ENCODE data around the gene CTSS.
"Not testable (repeated sequence)": the region's sequence is repeated elsewhere in the genome, so short reads cannot be mapped to it uniquely, and the experiment has no call there.

Gene CTSS

DNA sequence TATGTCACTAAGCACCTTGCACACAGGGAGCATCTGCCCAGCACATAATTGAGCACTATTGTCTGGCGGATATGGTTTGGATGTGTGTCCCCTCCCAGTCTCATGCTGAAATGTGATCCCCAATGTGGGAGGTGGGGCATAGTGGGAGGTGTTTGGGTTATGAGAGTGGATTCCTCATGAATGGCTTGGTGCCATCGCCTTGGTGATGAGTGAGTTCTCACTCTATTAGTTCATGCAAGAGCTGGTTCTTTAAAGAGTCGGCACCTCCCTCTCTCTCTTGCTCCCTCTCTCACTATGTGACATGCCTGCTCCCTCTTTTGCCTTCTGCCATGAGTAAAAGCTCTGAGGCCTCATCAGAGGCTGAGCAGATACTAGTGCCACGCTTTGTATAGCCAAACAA is 32.9 kb upstream of the CTSS start:
- ATAC-seq, result no peak
- TF ChIP-seq RARB (CRISPR knock-in tag; IDR thresholded peaks at IDR 0.05) (no peak), ZNF8 (CRISPR knock-in tag; IDR thresholded peaks at IDR 0.05) (no peak), ZNF565 (CRISPR knock-in tag; conservative IDR thresholded peaks at IDR 0.05; ENCODE audit: low read depth) (no peak), CSRNP3 (CRISPR knock-in tag; IDR thresholded peaks at IDR 0.05) (no peak), PATZ1 (CRISPR knock-in tag; IDR thresholded peaks at IDR 0.05; ENCODE audit: borderline replicate concordance) (no peak), PPARA (CRISPR knock-in tag; IDR thresholded peaks at IDR 0.05; ENCODE audit: borderline replicate concordance) (no peak), ZFP30 (CRISPR knock-in tag; IDR thresholded peaks at IDR 0.05) (no peak), GLIS3 (CRISPR knock-in tag; IDR thresholded peaks at IDR 0.05) (no peak), BACH2 (CRISPR knock-in tag; IDR thresholded peaks at IDR 0.05; ENCODE audit: borderline replicate concordance) (no peak), ZC3H10 (CRISPR knock-in tag; IDR thresholded peaks at IDR 0.05) (no peak), OSR1 (CRISPR knock-in tag; IDR thresholded peaks at IDR 0.05) (no peak), ISL1 (CRISPR knock-in tag; IDR thresholded peaks at IDR 0.05) (no peak), ZNF70 (CRISPR knock-in tag; IDR thresholded peaks at IDR 0.05) (no peak), ZFP3 (CRISPR knock-in tag; IDR thresholded peaks at IDR 0.05) (no peak), POU6F1 (CRISPR knock-in tag; IDR thresholded peaks at IDR 0.05; ENCODE audit: borderline replicate concordance, low read depth) (no peak)

DNA sequence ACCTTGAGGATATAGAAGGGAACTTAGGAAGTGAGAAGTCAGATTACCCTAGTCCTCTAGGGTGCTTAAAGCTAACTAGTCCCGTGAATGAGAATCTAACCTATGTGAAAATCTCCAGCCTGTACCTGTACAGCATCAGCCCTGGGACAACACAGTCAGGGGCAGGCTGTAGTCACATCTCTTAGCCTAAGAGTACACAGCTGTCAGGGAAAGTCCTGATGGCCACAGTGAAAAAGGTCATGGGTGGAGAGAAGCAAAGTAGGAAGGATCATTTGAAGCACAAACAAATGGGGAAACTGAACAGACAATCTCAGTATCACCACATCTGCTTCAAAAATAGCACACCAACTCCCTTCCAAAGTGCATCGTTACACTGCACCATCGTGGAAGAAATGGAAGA is 30.8 kb upstream of the CTSS start:
- ATAC-seq, result no peak

DNA sequence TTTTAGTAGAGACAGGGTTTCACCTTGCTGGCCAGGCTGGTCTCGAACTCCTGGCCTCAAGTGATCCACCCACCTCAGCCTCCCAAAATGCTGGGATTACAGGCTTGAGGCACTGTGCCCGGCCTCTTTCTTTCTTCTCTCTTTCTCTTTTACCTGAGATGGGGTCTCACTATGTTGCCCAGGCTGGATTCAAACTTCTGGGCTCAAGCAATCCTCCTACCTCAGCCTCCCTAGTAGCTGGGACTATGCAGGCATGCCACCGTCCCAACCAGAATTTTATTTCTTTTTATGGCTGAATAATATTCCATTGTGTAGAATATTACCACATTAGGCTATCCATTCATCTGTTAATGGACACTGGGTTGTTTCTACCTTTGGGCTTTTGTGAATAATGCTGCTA is 28.2 kb upstream of the CTSS start:
- ATAC-seq, result not testable (repeated sequence)

More for the DNA sequence above, 30.8 kb upstream of the CTSS start:
- no peak for TF ChIP-seq TSHZ2 (CRISPR knock-in tag; IDR thresholded peaks at IDR 0.05)
- no peak for TF ChIP-seq CSDC2 (CRISPR knock-in tag; IDR thresholded peaks at IDR 0.05)
- TF ChIP-seq GLIS3 (CRISPR knock-in tag; IDR thresholded peaks at IDR 0.05), result no peak
- no peak for TF ChIP-seq ZNF8 (CRISPR knock-in tag; IDR thresholded peaks at IDR 0.05)

- ATAC-seq, result no peak
- no peak for TF ChIP-seq RARB (CRISPR knock-in tag; IDR thresholded peaks at IDR 0.05)
- no peak for TF ChIP-seq PATZ1 (CRISPR knock-in tag; IDR thresholded peaks at IDR 0.05; ENCODE audit: borderline replicate concordance)
- no peak for TF ChIP-seq ZNF8 (CRISPR knock-in tag; IDR thresholded peaks at IDR 0.05)
- no peak for TF ChIP-seq ARNTL (CRISPR knock-in tag; IDR thresholded peaks at IDR 0.05; ENCODE audit: borderline replicate concordance, low read depth)
- TF ChIP-seq GLIS3 (CRISPR knock-in tag; IDR thresholded peaks at IDR 0.05), result no peak
- TF ChIP-seq TCF4 (CRISPR knock-in tag; IDR thresholded peaks at IDR 0.05; ENCODE audit: borderline replicate concordance), result no peak
- TF ChIP-seq CSRNP3 (CRISPR knock-in tag; IDR thresholded peaks at IDR 0.05), result no peak
- no peak for TF ChIP-seq ZC3H10 (CRISPR knock-in tag; IDR thresholded peaks at IDR 0.05)
- no peak for TF ChIP-seq ZFP3 (CRISPR knock-in tag; IDR thresholded peaks at IDR 0.05)
- no peak for TF ChIP-seq ZNF70 (CRISPR knock-in tag; IDR thresholded peaks at IDR 0.05)
- no peak for TF ChIP-seq ISL1 (CRISPR knock-in tag; IDR thresholded peaks at IDR 0.05)
- TF ChIP-seq ZNF565 (CRISPR knock-in tag; conservative IDR thresholded peaks at IDR 0.05; ENCODE audit: low read depth), result no peak
- no peak for TF ChIP-seq PPARA (CRISPR knock-in tag; IDR thresholded peaks at IDR 0.05; ENCODE audit: borderline replicate concordance)
- no peak for TF ChIP-seq ZFP30 (CRISPR knock-in tag; IDR thresholded peaks at IDR 0.05)
- TF ChIP-seq OSR1 (CRISPR knock-in tag; IDR thresholded peaks at IDR 0.05), result no peak
- no peak for TF ChIP-seq ESRRG (CRISPR knock-in tag; IDR thresholded peaks at IDR 0.05)
- TF ChIP-seq BACH2 (CRISPR knock-in tag; IDR thresholded peaks at IDR 0.05; ENCODE audit: borderline replicate concordance), result no peak
- TF ChIP-seq TSHZ2 (CRISPR knock-in tag; IDR thresholded peaks at IDR 0.05), result no peak
Measured at GRCh38 chr1:150793221-150793620, 27.6 kb upstream of the CTSS start.

All from SK-N-SH treated with all-trans-retinoic acid at 6 μM for 48 hours (cell line).